Measurements from ENCODE around the gene NARS2. TPM values are rescaled to one million over a fixed set of nuclear protein-coding genes. Genes with fewer than 3 reads are reported as not detected.

The NARS2 gene
- total RNA-seq, 4 donors from 2014 or later: 17.1 to 23.6 (median 22.5) TPM

- intact Hi-C loops (cut with DNase I): no loop called here
- H3K27ac ChIP-seq: no peak overlapping the region
- H3K4me3 ChIP-seq (replicated peaks in 1 of 3): no peak overlapping the region
- no peak for DNase-seq
- no peaks in the 10 kb centered on the region for H3K4me1 ChIP-seq
- H3K27me3 ChIP-seq: no peaks in the 10 kb centered on the region
- no peaks in the 10 kb centered on the region for H3K36me3 ChIP-seq
- no peaks in the 10 kb centered on the region for H3K9me3 ChIP-seq
- TF ChIP-seq CTCF (IDR thresholded peaks at IDR 0.05) (no peak), POLR2A (IDR thresholded peaks at IDR 0.05) (no peak)
- WGBS, 2 donors: 94 to 97% methylated on average over 1 of the region's 1 CpG
These were observed 174.5 kb downstream of the NARS2 start for GRCh38 chr11:78400116-78400515.

- no peak for DNase-seq
- no peaks in the 10 kb centered on the region for H3K4me1 ChIP-seq
- H3K4me3 ChIP-seq (replicated peaks in 1 of 3): no peak overlapping the region
- no peak for TF ChIP-seq POLR2A (IDR thresholded peaks at IDR 0.05)
- no peak overlapping the region for H3K27ac ChIP-seq
- no peaks in the 10 kb centered on the region for H3K9me3 ChIP-seq
- no peaks in the 10 kb centered on the region for H3K27me3 ChIP-seq
- WGBS, 2 donors: 70 to 79% methylated on average over 4 of the region's 4 CpGs
- intact Hi-C loops (cut with DNase I): no loop called here
- no peaks in the 10 kb centered on the region for H3K36me3 ChIP-seq
These were observed 175.5 kb downstream of the NARS2 start for GRCh38 chr11:78399136-78399535.

DNA sequence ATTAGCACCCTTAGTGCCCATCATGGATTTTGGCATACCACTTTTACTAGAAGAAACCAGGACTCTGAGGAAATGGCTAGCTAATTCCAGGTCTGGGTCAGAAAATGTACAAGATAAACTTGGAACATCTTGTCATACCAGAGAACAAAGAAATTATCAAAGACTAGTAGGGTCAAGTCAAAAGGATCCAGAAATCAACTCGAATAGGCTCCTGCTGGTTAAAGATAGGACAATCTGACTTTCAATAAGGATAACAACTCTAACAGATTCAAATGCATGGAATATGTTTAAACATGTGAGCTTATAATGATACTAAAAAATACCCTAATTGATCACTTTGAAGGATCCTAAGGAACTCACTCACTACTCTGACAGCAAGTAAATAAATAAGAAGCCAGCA is 175.9 kb downstream of the NARS2 start:
- 81 to 85% methylated on average over 1 of the region's 1 CpG for WGBS, 2 donors
- intact Hi-C loops (cut with DNase I): no loop called here
- H3K27me3 ChIP-seq: no peaks in the 10 kb centered on the region
- DNase-seq: no peak
- H3K27ac ChIP-seq: no peak overlapping the region
- TF ChIP-seq POLR2A (IDR thresholded peaks at IDR 0.05) (no peak), CTCF (IDR thresholded peaks at IDR 0.05) (no peak)
- no peak overlapping the region for H3K4me3 ChIP-seq (replicated peaks in 1 of 3)
- no peaks in the 10 kb centered on the region for H3K4me1 ChIP-seq
- H3K36me3 ChIP-seq: no peaks in the 10 kb centered on the region
- no peaks in the 10 kb centered on the region for H3K9me3 ChIP-seq

DNA sequence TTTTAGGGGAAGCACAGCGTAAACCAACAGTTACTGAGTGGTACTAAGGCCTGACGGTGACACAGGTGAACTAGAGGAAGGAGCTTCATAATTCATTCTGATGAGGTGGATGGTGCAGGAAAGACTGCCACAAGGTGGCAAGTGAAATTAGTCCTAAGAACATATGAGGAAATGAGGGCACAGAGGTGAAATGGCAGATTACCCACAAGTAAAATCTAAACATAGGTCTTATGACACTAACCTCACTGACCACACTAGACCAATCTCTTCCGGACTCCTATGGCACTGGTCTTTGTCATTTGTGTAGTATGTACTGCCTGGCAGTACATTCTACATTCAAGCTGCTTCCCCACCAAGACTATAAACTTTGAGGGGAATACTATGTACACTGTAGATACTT is 177.3 kb downstream of the NARS2 start:
- TF ChIP-seq CTCF (IDR thresholded peaks at IDR 0.05) (no peak), POLR2A (IDR thresholded peaks at IDR 0.05) (no peak)
- intact Hi-C loops (cut with DNase I): no loop called here
- H3K36me3 ChIP-seq: no peaks in the 10 kb centered on the region
- WGBS, 2 donors: 91 to 94% methylated on average over 3 of the region's 3 CpGs
- no peak overlapping the region for H3K4me3 ChIP-seq (replicated peaks in 1 of 3)
- no peaks in the 10 kb centered on the region for H3K9me3 ChIP-seq
- H3K27ac ChIP-seq: no peak overlapping the region
- DNase-seq: no peak
- H3K27me3 ChIP-seq: no peaks in the 10 kb centered on the region
- H3K4me1 ChIP-seq: no peaks in the 10 kb centered on the region

- H3K27ac ChIP-seq: no peak overlapping the region
- 88 to 93% methylated on average over 1 of the region's 1 CpG for WGBS, 2 donors
- H3K27me3 ChIP-seq: no peaks in the 10 kb centered on the region
- intact Hi-C loops (cut with DNase I): no loop called here
- no peaks in the 10 kb centered on the region for H3K9me3 ChIP-seq
- no peak overlapping the region for H3K4me3 ChIP-seq (replicated peaks in 1 of 3)
- no peak for TF ChIP-seq POLR2A (IDR thresholded peaks at IDR 0.05)
- no peak for TF ChIP-seq CTCF (IDR thresholded peaks at IDR 0.05)
- H3K4me1 ChIP-seq: no peaks in the 10 kb centered on the region
- no peaks in the 10 kb centered on the region for H3K36me3 ChIP-seq
- DNase-seq: no peak
These were observed 179.1 kb downstream of the NARS2 start for GRCh38 chr11:78395597-78395996.

DNA sequence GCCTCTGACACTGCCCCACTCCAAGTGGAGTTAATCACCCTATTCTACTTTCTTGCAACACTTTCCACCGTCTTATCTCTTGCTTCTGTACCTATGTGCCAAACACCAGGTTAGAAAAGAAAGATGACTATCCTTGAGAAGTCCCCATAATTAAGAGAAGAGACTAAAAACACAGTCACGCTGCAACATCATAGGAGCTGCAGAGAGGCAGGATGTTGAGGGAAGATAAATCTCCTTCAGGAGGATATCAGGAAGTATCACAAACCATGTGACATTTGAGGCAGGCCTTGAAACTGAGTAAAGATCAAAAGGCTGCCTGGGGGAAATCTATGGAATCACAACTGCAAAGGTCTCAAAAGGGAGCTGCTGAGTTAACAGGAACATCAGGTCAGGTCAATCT is 181.8 kb downstream of the NARS2 start:
- DNase-seq: no peak
- 77 to 79% methylated on average over 2 of the region's 2 CpGs for WGBS, 2 donors
- H3K4me3 ChIP-seq (replicated peaks in 1 of 3): no peak overlapping the region
- H3K4me1 ChIP-seq: no peaks in the 10 kb centered on the region
- no peaks in the 10 kb centered on the region for H3K36me3 ChIP-seq
- no peaks in the 10 kb centered on the region for H3K9me3 ChIP-seq
- no peaks in the 10 kb centered on the region for H3K27me3 ChIP-seq
- no peak overlapping the region for H3K27ac ChIP-seq
- intact Hi-C loops (cut with DNase I): no loop called here
- TF ChIP-seq POLR2A (IDR thresholded peaks at IDR 0.05) (no peak), CTCF (IDR thresholded peaks at IDR 0.05) (no peak)

Data from thyroid gland (tissue), 4 donors.